ENCODE results near the gene MCEE.
"Not testable (repeated sequence)": the region's sequence is repeated elsewhere in the genome, so short reads cannot be mapped to it uniquely, and the experiment has no call there.

DNA sequence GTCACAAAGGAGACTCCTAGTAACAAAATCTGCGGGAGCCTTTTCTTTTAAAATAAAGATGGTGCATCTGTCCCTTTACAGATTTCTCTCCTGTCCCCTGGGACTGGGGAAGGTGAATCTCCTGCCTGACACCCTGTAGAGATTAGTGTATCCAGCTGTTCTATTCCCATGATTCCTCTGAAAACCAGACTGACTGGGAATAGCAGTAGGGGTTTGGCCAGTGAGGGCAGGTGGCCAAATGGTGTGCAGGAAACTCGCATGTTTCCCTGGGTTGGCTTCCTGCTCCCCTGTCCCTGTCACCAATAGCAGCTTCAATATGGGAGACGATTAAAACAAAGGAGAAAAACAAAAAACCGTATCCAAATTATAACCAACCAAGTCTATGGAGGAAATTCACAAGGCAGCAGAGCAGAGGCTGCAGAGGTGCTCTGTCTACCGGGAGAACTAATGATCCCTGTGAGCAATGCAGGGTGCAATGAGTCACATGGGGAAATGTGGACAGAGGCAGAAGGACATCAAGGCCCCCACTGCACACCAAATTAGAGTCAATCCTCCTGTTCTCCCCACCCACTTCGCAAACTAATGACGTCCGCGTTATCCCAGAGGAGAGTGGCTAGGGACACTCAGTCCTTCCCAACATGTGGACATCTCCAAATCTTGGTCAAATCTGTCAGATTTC, 44.6 kb downstream of the MCEE start:
- TF ChIP-seq EZH2phosphoT487 (IDR thresholded peaks at IDR 0.05; ENCODE audit: borderline replicate concordance, low read depth); EP300 (IDR thresholded peaks at IDR 0.05; ENCODE audit: borderline replicate concordance in 1 of 2, low read depth in 1 of 2, low read length in 1 of 2); IRF3 (IDR thresholded peaks at IDR 0.05; ENCODE audit: low read depth, low read length); POLR2AphosphoS5 (IDR thresholded peaks at IDR 0.05; ENCODE audit: low read depth, low read length); YY1 (IDR thresholded peaks at IDR 0.05; ENCODE audit: low read depth); RFX5 (IDR thresholded peaks at IDR 0.05; ENCODE audit: low read length); FOSL2 (IDR thresholded peaks at IDR 0.05; ENCODE audit: borderline replicate concordance, low read depth); PBX3 (IDR thresholded peaks at IDR 0.05); ZBTB33 (IDR thresholded peaks at IDR 0.05; ENCODE audit: borderline replicate concordance, low read depth); GABPA (IDR thresholded peaks at IDR 0.05; ENCODE audit: low read depth); RCOR1 (IDR thresholded peaks at IDR 0.05; ENCODE audit: low read length); USF1 (IDR thresholded peaks at IDR 0.05; ENCODE audit: borderline replicate concordance, low read depth): not testable (repeated sequence)
- TF ChIP-seq, protein P1, sequence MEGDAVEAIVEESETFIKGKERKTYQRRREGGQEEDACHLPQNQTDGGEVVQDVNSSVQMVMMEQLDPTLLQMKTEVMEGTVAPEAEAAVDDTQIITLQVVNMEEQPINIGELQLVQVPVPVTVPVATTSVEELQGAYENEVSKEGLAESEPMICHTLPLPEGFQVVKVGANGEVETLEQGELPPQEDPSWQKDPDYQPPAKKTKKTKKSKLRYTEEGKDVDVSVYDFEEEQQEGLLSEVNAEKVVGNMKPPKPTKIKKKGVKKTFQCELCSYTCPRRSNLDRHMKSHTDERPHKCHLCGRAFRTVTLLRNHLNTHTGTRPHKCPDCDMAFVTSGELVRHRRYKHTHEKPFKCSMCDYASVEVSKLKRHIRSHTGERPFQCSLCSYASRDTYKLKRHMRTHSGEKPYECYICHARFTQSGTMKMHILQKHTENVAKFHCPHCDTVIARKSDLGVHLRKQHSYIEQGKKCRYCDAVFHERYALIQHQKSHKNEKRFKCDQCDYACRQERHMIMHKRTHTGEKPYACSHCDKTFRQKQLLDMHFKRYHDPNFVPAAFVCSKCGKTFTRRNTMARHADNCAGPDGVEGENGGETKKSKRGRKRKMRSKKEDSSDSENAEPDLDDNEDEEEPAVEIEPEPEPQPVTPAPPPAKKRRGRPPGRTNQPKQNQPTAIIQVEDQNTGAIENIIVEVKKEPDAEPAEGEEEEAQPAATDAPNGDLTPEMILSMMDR (IDR thresholded peaks at IDR 0.05) = not testable (repeated sequence)
- TF ChIP-seq, protein P2, sequence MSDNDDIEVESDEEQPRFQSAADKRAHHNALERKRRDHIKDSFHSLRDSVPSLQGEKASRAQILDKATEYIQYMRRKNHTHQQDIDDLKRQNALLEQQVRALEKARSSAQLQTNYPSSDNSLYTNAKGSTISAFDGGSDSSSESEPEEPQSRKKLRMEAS (IDR thresholded peaks at IDR 0.05; ENCODE audit: low read depth) = not testable (repeated sequence)
